ENCODE measurements around the gene OR2T5.
"Not testable (repeated sequence)": the region's sequence is repeated elsewhere in the genome, so short reads cannot be mapped to it uniquely, and the experiment has no call there.

DNA sequence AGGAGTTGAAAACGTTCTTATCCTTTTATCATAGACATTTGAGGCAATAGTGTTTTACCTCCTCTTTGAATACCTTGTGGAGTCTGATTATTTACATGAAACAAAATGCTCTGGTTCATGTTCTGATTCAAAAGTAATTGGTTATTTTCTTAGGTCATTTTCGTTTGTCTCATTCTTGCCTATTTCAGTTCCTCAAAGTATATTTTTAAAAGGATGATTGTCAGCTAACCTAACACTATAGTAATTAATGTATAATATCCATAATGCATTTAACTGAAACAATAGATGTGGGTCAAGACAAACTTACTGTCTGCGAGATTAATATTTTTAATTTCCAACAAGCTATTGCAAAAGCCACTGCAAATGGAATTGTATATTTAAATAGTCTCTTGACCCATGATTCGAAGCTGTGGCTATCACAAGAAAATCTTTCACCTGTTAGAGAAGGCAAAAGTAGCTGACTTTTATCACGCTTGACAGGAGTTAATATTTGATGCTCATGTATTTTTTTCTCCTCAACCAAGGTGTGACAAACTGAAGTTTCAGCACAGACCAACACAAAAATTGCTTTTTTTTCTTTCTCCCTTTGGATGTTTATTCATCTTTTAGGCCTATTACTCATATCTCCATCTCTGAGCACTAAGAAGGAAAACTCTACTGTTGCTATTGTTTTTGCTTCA lies 37.8 kb upstream of the OR2T5 start:
- TF ChIP-seq, protein P1, sequence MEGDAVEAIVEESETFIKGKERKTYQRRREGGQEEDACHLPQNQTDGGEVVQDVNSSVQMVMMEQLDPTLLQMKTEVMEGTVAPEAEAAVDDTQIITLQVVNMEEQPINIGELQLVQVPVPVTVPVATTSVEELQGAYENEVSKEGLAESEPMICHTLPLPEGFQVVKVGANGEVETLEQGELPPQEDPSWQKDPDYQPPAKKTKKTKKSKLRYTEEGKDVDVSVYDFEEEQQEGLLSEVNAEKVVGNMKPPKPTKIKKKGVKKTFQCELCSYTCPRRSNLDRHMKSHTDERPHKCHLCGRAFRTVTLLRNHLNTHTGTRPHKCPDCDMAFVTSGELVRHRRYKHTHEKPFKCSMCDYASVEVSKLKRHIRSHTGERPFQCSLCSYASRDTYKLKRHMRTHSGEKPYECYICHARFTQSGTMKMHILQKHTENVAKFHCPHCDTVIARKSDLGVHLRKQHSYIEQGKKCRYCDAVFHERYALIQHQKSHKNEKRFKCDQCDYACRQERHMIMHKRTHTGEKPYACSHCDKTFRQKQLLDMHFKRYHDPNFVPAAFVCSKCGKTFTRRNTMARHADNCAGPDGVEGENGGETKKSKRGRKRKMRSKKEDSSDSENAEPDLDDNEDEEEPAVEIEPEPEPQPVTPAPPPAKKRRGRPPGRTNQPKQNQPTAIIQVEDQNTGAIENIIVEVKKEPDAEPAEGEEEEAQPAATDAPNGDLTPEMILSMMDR (IDR thresholded peaks at IDR 0.05) = not testable (repeated sequence)
- not testable (repeated sequence) for TF ChIP-seq POLR2A (IDR thresholded peaks at IDR 0.05)
